Ramos (cell line): ENCODE measurements around the gene XYLT1.

Source experiments
- in situ Hi-C: fragments of 300-500 bp; cut with MboI; formaldehyde crosslinking; loops from one replicate; pipeline ENCODE4 v1.14.3; 2022; ENCODE audit warnings: low sequenced_read_pairs; ENCODE audit not compliant: unreplicated experiment

The XYLT1 gene

GRCh38 chr16:17105239-17105797 is 365.4 kb downstream of the XYLT1 start:
- in situ Hi-C loops: loop anchor here (5.0 kb wide), 1 partner anchor 52 kb away; no protein-coding TSS in a partner anchor

DNA sequence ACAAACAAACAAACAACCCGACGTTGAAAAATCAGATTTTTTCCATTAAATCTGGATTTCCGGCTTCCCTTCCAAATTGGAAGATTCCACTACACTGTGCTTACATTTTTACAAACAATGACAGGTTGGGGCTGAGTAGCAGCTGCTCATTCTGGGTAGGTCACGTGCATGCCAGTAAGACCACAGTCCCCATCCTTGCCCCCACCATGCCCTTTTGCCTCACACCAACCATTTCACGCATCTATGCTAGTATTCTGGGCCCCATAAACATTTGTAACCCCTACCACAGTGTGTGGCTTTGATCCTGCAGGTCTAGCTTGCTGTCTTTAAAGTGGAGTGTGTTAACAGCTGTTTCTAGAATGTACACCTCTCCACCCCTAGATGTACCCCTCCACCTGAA is 366.1 kb downstream of the XYLT1 start:
- in situ Hi-C loops: loop anchor here (5.0 kb wide), 1 partner anchor 53 kb away; no protein-coding TSS in a partner anchor

- in situ Hi-C loops: no loop called here
These were observed 367.5 kb downstream of the XYLT1 start for GRCh38 chr16:17103216-17103615.

- in situ Hi-C loops: no loop called here
These were observed 369.1 kb downstream of the XYLT1 start for GRCh38 chr16:17101646-17102045.

DNA sequence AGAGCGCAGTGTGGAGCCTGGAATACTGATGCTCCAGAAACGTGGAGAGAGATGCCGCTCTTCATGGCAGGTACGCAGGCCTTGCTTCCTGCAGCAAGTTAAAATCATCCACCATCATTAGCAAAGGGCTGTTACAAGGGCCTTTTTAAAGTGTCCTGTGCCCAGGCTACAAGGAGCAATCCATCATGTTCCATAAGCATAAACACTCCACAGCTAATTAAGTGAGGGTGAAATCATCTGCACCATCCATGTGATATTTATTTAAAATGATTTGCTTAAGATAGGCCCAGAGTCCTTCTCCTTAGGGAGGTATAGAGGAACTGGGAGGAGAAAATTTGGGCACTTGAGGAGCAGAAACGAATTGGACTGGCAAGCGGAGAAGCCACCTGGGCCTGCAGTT is 372.1 kb downstream of the XYLT1 start:
- in situ Hi-C loops: no loop called here

GRCh38 chr16:17084130-17084529 is 386.6 kb downstream of the XYLT1 start:
- in situ Hi-C loops: no loop called here

DNA sequence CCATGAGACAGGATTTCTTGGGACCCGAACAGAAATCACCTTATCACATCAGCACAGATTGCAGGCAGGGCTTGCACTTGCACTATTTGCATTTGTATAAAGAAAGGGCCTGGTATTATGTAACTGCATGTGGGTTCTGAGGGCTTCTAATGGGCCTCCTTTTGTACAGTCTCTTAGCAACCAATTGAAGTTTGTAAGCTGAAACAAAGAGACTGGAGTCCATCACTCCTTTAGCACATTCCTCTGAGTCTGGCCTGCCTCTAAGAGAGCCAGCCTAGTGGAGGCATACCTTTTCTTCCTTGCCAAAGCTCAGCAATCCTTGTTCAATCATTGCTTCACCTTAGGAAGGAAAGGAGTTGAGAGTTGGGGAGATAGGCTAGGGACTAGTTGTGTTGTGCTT is 387.1 kb downstream of the XYLT1 start:
- in situ Hi-C loops: no loop called here

- in situ Hi-C loops: no loop called here
These were observed 388.5 kb downstream of the XYLT1 start for GRCh38 chr16:17082095-17082882.

DNA sequence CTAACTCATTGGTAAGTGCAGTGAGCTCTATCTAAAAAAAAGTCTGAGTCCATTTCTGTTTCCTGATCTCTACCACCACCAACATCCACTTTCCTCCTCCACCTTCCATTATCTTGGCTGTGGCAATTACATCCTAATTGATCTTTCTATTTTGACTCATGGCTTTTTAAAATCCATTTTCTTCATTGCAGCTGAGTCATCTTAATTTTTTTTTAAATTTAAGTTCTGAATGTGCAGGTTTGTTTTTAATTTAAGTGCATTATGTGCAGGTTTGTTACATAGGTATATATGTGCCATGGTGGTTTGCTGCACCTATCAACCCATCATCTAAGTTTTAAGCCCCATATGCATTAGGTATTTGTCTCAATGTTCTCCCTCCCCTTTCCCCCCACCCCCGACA is 390.7 kb downstream of the XYLT1 start:
- in situ Hi-C loops: no loop called here

GRCh38 chr16:17078931-17079631 is 391.7 kb downstream of the XYLT1 start:
- in situ Hi-C loops: no loop called here

DNA sequence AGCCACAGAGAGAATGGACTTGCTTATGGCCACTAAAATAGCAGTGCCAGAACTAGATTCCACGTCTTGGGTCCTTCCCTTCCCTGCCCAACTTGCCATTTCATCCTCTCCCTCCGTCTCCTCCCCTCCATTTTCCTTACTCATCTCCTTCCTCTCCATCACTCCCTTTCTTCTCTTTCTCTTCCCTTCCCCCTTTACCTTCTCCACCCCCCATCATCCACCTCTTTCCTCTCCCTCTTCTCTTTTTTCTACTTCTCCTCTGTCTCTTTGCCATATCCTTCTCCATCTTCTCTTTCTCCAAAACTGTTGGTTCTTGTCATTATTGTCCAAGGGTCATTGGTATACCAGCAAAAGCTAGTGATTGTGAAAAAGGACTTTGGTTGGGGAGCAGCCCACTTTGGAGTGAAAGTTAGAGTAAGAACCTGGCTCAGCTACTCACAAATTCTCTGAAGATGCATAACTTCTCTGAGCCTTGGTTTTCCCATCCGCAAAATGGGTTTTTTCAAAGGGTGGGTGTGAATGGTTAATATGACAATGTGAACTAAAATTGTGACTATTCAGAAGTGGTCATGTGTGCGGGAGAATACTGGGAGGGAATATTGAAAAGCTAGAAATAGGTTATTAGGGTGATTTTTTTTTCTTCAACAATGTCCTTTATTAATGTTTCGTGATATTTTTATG is 393.8 kb downstream of the XYLT1 start:
- in situ Hi-C loops: no loop called here

DNA sequence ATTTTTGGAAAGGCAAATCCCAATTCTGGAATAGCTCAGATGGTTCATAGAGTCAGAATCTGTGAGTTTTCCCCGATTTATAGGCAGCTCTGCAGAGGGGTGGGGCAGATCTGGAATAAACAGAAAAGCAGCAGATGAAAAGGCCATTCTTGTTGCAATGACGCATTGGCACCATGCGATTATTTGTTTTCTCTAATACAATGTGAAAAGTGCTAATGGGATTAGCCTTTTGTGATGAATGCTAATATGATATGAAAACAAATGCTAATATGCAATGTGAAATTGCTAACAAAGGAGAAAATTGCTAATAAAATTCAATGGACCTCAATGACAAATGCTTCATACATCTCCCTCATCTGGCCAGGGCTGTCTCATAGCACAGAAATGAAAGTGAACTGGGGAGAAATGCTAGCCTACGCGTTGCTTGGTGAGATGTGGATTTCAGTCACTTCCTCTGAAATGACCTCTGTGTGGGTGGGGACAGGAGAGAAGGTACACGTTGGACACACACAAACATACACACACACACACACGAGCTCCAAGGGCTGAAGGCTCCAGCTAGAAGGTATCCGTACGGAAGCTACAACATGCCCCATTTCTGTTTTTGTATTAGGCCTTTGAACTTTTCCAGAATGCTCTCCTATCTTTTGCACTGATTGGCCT is 394.5 kb downstream of the XYLT1 start:
- in situ Hi-C loops: no loop called here

GRCh38 chr16:17072104-17072503 is 398.7 kb downstream of the XYLT1 start:
- in situ Hi-C loops: no loop called here

GRCh38 chr16:17070882-17071592 is 399.7 kb downstream of the XYLT1 start:
- in situ Hi-C loops: no loop called here

DNA sequence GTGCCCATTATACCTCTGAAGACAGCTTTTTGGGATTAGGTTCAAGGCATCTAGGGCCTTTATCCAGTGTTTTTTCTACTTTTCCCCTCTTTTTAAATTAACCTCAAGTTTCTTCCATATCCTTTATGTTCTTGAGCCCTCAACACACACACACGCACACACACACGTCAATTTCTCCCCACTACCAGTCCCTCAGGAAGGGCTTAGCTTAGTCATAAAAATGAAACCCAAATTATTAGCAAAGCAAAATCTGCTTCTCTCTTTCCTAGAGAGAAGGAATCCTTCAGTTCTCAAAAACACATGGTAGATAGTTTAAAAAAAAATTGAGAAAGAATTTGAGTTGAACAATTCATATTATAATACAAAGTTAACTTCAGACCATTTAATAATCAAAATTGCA is 401.1 kb downstream of the XYLT1 start:
- in situ Hi-C loops: no loop called here

- in situ Hi-C loops: no loop called here
These were observed 402.2 kb downstream of the XYLT1 start for GRCh38 chr16:17068524-17068923.

DNA sequence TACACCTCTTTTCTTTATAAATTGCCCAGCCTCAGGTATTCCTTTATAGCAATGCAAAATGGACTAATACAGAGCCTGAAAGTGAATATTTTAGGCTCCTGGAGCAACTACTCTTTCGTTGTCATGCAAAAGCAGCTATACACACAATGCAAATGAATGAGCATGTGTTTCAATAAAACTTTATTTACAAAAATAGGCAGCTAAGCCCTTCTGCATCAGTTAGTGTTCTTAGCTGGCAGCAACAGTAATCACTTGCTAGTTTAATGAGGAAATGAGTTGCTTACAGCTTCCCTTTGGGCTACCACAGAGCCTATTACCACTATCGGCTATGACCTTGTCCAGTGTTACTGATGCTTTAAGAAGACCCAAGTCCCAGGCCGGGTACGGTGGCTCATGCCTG is 402.9 kb downstream of the XYLT1 start:
- in situ Hi-C loops: no loop called here

DNA sequence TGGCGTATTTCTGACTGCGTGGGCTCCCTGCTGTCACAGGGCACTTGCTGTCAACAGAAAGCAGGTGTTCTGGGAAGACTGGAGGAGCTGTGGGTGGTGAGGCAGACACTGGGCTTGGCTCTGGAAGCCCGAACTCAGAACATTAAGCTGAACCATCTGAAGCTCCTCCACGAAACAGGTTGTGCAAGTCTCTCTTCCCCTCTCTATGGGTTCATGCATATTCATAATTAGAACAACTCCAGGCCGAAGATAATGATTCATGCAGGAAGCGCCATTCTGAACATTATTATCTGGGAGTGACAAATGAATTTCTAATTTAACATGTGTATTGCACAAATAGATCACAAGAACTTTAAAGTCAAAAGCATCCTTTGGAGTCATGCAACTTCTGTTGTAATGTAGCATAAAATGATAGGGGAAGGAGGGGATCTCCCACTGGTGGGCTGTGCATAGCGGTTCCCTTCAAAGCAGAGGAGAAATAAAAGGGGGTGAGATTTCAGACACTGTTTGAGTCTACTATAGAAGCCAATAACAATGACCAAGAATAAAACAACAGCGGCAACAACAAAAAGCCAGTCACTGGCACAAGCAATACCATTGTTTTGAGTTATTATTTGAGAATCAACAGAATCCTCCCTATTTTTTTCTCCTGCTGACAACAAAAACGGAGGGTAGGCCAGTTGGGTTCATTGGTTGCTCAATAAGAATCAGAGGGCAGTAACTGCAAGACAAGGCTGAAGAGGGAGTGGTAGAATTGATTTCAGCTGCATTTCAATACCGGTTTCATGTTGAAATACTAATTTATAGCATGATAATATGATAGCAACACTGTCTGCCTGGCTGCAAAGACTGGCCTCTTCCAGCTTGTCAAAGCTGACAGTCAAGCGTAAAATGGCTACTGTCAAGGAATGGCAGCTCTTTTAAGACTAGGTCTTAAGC is 407.3 kb downstream of the XYLT1 start:
- in situ Hi-C loops: no loop called here

GRCh38 chr16:17062676-17063075 is 408.1 kb downstream of the XYLT1 start:
- in situ Hi-C loops: no loop called here
